A549 treated with CpdA at 1 μM for 4 hours (cell line): ENCODE measurements around the gene ZNF813. TPM values are rescaled to one million over a fixed set of nuclear protein-coding genes. Genes with fewer than 3 reads are reported as not detected.

Source experiments
- total RNA-seq: library from RNA; stranded (reverse); fragments of 200-300 nt; extraction: Qiagen RNA extraction; gene quantifications from 5 replicates; pipeline ENCODE4 v1.2.3, GENCODE V29; 2022; ENCODE audit warnings: low read depth

The ZNF813 gene
- total RNA-seq: 0.17 to 0.48 TPM (median 0.32 TPM) in 5 replicates

DNA sequence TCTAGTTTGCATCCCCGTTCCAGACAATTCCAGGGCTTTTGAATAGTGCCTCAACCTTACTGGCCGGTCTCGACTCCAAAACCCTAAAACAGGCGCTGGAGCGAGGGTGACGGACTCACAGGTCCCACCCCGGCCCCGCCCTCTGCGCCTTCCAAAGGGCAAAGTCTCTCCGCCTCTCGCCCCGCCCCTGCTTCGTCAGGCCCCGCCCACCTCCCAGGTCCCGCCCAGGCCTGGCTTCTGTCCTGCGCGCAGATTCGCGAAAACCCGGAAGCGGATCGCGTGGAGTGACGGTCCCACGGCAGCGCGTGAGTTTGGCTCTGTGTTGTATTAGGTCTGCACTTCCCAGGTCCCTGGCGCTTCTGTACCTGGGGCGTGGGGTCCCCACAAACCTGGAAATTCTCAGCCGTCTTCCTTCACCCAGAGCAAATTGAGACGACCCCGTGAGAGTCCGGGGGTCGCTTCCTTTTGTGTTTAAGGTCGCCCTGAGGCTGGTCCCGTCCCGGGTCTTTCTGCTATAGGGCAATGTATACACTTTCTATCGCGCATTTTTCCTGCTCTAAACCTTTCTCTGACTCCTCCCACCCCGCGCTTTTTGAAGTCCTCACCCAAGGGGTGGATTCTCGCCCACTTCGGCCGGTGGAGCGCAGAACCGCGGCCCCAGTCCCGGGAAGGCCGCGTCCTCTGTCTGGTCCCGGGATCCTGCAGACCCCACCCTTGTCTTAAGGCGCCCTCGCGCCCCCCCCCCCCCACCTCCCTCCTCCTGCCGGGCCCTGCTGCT is at the start of gene ZNF813:
ZNF813 (plus strand) TSS at position 249 of the 778 bp plus-strand sequence. CDS start 16,090 bp downstream, outside the sequence.

DNA sequence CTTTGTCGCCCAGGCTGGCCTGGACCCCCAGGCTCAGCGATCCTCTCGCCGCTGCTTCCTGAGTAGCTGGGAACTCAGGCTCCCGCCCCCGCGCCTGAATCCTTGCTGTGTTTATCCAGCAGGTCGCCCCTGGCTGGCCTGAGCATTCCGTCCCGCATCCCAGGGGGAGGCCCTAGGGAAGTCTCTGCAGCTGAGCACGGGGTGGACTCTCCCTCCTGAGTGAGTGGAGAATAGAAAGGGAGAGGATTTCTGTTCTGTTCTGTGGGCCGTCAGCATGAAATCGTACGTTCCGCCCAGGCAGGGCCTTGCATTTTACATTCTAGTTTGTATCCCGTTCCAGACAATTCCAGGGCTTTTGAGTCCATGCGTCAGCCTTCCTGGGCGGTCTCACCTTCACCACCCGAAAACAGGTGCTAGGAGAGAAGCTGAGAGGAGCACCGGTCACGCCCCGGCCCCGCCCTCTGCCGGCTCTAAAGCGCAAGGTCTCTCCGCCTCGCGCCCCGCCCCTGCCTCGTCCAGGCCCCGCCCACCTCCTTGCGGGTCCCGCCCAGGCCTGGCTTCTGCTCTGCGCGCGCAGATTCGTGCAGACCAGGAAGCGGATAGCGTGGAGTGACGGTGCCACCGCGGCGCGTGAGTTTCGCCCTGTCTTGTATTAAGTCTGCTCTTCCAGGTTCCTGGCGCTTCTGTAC is 36.0 kb upstream of the ZNF813 start, which contains the start of gene ZNF761:
ZNF761 (plus strand) TSS at position 586 of the 689 bp plus-strand sequence. CDS start 15,285 bp downstream, outside the sequence.

DNA sequence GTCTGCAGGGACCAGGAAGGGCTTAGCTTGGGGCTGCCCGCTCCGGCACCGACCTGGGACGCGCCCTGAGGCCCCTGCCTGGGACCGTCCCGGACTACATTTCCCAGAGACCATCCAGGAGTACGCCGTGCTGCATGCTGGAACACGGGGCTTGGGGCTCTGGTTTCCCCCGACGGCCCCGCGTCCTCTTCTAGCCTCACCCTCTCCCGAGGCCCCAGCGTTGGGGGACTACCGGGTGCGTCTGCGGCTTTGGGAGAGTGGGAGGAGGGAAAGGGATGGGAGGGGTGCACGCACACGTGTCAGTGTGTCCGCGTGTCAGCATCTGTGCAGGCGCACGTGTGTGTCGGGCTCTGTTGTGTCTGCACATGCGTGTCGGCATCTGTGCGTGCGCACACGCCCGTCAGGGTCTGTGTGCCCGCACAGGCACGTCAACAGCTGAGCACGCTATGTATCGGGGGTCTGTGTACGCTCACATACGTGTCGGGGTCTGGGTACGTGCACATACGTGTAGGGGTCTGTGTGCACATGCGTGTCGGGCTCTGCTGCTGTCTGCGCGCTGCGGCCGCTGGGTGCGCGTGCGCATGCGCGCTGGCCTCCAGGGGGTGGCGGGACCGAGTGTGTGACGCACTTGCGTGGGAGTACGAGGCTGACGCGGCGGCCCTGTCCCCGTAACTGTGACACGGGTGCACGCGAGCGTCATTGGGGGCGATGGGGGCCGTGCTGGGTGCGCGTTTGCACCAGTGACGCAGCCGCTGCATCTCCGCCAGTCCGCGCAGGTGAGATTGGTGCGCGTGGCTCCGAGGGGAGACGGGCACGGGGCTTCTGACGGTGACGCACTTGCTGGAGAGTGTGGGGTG is 70.2 kb downstream of the ZNF813 start, which contains the start of gene ZNF331:
ZNF331 (plus strand) TSS at position 625 of the 857 bp plus-strand sequence. CDS start 31,232 bp downstream, outside the sequence.

Other genes starting within 250 kb of the ZNF813 start
- gene ZNF677, start 212.9 kb upstream of the ZNF813 start, total RNA-seq: not detected in 5 replicates
- not detected in 5 replicates for gene VN1R2, start 209.4 kb upstream of the ZNF813 start, total RNA-seq
- not detected in 5 replicates for gene VN1R4, start 200.0 kb upstream of the ZNF813 start, total RNA-seq
- 3.0 to 4.7 TPM (median 3.8 TPM) in 5 replicates for gene ZNF845, start 134.0 kb upstream of the ZNF813 start, total RNA-seq
- 0.26 to 0.82 TPM (median 0.38 TPM) in 5 replicates for gene ZNF525, start 102.0 kb upstream of the ZNF813 start, total RNA-seq
- 3.3 to 5.5 TPM (median 4.1 TPM) in 5 replicates for gene ZNF765, start 72.6 kb upstream of the ZNF813 start, total RNA-seq
- gene ZNF761, start 35.7 kb upstream of the ZNF813 start, total RNA-seq: 7.1 to 9.3 TPM (median 7.4 TPM) in 5 replicates
- gene ZNF331, start 70.4 kb downstream of the ZNF813 start, total RNA-seq: 11.4 to 14.6 TPM (median 12.1 TPM) in 5 replicates
- gene DPRX, start 164.3 kb downstream of the ZNF813 start, total RNA-seq: not detected in 5 replicates